Fibroblast of skin of scalp (primary cell): ENCODE data around the gene SLF2.

Source experiments
- DNase-seq: peaks from one replicate; pipeline ENCODE4 v3.0.0-alpha.2; 2013

The SLF2 gene

GRCh38 chr10:100902622-100903021, 10.1 kb upstream of the SLF2 start:
- no peak for DNase-seq

GRCh38 chr10:100904917-100905316, 7.8 kb upstream of the SLF2 start:
- no peak for DNase-seq

- DNase-seq, result no peak
Observed at GRCh38 chr10:100907175-100907574, 5.6 kb upstream of the SLF2 start.

- no peak for DNase-seq
Observed at GRCh38 chr10:100907773-100908363, 4.9 kb upstream of the SLF2 start.

- DNase-seq, result no peak
Observed at GRCh38 chr10:100908378-100908777, 4.4 kb upstream of the SLF2 start.

GRCh38 chr10:100909501-100910263, 3.1 kb upstream of the SLF2 start:
- DNase-seq, result no peak

- DNase-seq, result no peak
Observed at GRCh38 chr10:100911472-100911871, 1.3 kb upstream of the SLF2 start.

- DNase-seq, result no peak
Observed at GRCh38 chr10:100912013-100912604, 654 bp upstream of the SLF2 start.

GRCh38 chr10:100913470-100913865, 705 bp downstream of the SLF2 start:
- no peak for DNase-seq

- no peak for DNase-seq
Observed at GRCh38 chr10:100917071-100917470, 4.3 kb downstream of the SLF2 start.

- no peak for DNase-seq
Observed at GRCh38 chr10:100923580-100923979, 10.8 kb downstream of the SLF2 start.

GRCh38 chr10:100927266-100927665, 14.5 kb downstream of the SLF2 start:
- DNase-seq, result no peak

GRCh38 chr10:100928039-100928438, 15.3 kb downstream of the SLF2 start:
- DNase-seq, result no peak

GRCh38 chr10:100930368-100930767, 17.6 kb downstream of the SLF2 start:
- no peak for DNase-seq

- DNase-seq, result peak; percentile 7
Observed at GRCh38 chr10:100934084-100934659, 21.4 kb downstream of the SLF2 start.

GRCh38 chr10:100939763-100940344, 27.1 kb downstream of the SLF2 start:
- DNase-seq, result peak; percentile 77

GRCh38 chr10:100942229-100942628, 29.5 kb downstream of the SLF2 start:
- no peak for DNase-seq

GRCh38 chr10:100943508-100943907, 30.7 kb downstream of the SLF2 start:
- no peak for DNase-seq

- DNase-seq, result no peak
Observed at GRCh38 chr10:100945754-100946153, 33.0 kb downstream of the SLF2 start.

GRCh38 chr10:100948916-100949315, 36.2 kb downstream of the SLF2 start:
- no peak for DNase-seq

- no peak for DNase-seq
Observed at GRCh38 chr10:100960251-100960650, 47.5 kb downstream of the SLF2 start.

GRCh38 chr10:100962351-100963080, 49.8 kb downstream of the SLF2 start:
- DNase-seq, result no peak

GRCh38 chr10:100963826-100964225, 51.1 kb downstream of the SLF2 start:
- no peak for DNase-seq
